Stimulated activated CD4-positive, alpha-beta T cell treated with anti-CD3 and anti-CD28 coated beads, Interleukin-4, amount 100 ng/mL, for 48 hours (primary cell): ENCODE measurements around the gene SMG6.
"Not testable (repeated sequence)": the region's sequence is repeated elsewhere in the genome, so short reads cannot be mapped to it uniquely, and the experiment has no call there.

ENCODE experiments used
- DNase-seq, 2 donors: peaks; one replicate each; pipeline ENCODE4 v3.0.0-alpha.2; 2020; ENCODE audit warnings: low read depth in 2 of 2

The SMG6 gene

GRCh38 chr17:2303204-2304188, at the start of gene SMG6, which contains the start of gene SRR:
Gene SMG6 (minus strand): TSS chr17:2303785. CDS start chr17:2303720, 65 bp downstream.
Gene SRR (plus strand): TSS chr17:2303950. CDS start chr17:2315561, 11,611 bp downstream.
- DNase-seq = peak; percentile 93 to 95

DNA sequence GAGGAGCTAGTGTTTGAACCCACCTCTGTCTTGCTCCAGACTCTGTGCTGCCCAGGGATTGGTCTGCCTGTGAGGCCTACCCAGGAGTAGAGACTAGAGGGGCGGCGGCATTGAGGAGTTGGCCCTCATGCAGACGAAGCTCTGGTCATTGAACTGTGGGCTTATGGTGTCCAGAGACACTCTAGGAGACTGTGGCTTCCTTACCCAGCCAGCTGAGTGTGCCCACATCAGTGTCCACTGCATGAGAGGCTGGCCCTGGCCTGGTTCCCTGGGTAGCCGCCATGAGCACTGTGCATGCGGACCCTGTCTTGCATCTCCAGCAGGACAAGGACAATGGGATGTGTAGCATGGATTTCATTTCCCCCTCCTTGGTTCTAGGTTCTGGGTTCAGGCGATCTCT, 47.7 kb upstream of the SMG6 start:
- DNase-seq = no peak

- no peak for DNase-seq
These were observed 44.5 kb upstream of the SMG6 start for GRCh38 chr17:2347805-2348685.

DNA sequence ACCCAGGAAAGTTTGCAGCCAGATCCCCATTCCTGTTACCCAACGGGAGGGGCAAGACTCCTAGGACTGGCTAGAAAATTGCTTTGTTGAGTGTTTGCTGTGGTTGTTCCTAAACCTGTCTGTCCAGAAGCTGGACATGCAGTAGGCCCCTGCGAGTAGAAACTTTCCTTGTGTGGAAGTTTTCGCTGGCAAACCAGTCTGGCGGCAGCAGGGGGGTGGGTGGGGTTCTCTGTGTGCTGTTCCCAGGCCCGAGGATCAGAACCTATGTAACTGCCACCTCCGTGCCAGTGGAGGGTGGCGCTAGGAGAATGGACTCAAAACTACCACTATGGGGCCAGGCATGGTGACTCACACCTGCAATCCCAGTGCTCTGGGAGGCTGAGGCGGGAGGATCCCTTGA, 42.9 kb upstream of the SMG6 start:
- DNase-seq = no peak

DNA sequence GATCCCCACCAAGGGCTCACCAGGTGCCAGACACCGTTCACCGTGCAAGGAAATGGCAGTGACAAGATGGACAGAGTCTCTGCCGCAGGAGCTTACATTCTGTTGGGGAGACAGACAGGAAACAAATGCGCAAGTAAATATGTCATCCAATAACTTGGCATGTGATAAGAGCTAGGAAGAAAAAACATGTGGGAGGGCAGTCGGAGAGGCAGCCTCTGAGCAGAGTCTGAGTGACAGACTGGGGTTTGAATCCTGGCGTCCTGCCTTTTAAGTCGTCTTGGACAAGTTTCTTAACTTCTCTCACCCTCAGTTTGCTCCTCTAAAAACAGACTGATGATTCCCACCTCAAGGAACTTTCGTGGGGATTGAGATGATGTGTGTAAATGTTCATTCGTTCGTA, 40.9 kb upstream of the SMG6 start:
- no peak for DNase-seq

DNA sequence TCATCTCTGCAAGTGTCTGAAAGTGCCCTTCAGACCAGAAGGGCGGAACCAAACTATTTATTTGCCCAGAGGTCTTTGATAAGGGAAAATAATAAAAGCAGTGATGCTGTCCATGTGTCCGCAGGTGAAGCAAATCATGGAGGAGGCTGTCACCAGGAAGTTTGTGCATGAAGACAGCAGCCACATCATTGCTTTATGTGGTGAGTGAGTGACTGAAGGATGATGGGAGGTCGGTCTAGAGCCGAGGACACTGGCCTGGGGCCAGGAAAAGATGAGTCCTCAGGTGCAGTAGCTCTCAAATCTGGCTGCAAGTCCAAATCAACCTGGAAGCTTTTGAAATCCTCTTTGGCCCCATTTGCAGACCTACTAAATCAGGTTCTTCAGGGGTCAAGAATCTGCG, 39.8 kb upstream of the SMG6 start:
- peak; percentile 15 to 34 for DNase-seq

- no peak for DNase-seq
These were observed 34.7 kb upstream of the SMG6 start for GRCh38 chr17:2338315-2338657.

DNA sequence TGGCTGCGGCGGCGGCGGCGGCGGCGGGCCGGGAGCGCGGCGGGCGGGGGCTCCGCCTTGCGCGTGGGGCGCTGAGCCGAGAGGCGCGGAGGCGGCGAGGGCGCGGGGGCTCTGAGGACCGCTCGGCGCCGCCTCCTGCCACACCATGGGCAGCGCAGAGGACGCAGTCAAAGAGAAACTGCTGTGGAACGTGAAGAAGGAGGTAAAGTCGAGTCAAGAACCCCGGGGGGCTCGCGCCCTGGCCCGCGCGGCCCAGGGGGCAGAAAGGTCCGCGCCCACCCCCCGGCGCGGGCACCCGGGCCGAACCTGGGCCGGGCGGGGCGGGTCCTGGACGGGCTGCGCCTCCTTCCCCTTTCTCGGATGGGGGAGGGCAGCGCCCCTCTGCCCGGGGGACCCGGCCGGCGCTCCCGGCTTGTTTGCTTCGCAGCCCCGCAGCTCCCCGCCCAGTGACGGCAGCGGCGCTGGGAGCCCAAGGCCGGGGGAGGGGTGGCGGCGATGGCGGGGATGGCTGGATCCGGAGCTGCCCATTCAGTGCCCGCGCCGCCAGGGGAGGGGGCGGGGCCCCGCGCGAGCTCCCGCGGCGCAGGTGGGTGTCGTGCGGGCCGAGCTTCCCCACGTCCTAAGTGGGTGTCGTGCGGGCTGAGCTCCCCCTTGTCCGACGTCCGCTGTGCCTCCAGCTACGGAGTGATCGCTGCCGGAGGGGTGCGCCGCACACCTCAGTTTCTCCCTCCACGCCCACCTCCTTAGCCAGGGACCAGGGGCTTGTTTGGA, 34.1 kb upstream of the SMG6 start:
- peak; percentile 37 to 52 for DNase-seq

DNA sequence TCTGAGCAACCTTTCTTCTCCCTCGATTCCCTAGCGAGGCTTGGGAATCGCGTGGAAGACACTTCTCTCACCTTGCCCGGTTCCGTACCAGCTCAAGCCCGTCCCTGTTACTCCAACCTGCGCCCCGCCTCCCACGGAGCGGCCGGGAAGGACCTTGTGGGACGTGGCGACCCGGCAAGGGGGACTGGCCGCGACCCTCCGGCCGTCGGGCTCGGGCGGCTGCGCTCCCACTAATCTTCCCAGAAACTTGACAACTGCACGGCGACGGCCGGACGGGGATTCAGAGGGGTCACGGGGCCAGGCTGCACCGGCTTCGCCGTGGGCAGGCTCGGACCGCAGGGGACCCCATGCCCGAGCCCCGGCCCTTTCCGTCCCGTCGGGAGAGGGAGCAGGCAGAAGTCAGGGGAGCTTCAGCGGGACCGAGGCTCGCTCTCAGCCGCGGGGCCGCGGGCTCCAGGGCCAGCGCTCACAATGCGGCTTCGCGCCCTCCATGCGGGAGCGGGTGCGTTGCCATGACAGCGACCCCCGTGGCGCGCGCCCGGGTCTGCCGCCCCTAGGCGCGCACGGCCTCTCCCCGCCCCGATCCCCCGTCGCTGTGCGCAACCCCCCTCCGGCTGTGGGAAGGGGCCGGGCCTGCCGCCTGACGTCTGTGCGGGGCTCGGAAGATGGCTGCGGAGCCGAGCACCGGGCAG, 33.4 kb upstream of the SMG6 start, which contains the start of gene SGSM2:
Gene SGSM2, plus strand, starts transcription at position 650 of the 692 bp plus-strand sequence. CDS start 188 bp downstream, outside the sequence.
- DNase-seq = peak; percentile 47 to 49

- DNase-seq = peak; percentile 82 to 90
These were observed 32.7 kb upstream of the SMG6 start, which contains the start of gene TSR1 for GRCh38 chr17:2336215-2336851. Gene TSR1 (minus strand): TSS chr17:2336457. CDS start chr17:2336427, 30 bp downstream.

GRCh38 chr17:2335726-2336214, 32.2 kb upstream of the SMG6 start:
- DNase-seq = no peak

GRCh38 chr17:2331303-2331702, 27.7 kb upstream of the SMG6 start:
- DNase-seq = no peak

DNA sequence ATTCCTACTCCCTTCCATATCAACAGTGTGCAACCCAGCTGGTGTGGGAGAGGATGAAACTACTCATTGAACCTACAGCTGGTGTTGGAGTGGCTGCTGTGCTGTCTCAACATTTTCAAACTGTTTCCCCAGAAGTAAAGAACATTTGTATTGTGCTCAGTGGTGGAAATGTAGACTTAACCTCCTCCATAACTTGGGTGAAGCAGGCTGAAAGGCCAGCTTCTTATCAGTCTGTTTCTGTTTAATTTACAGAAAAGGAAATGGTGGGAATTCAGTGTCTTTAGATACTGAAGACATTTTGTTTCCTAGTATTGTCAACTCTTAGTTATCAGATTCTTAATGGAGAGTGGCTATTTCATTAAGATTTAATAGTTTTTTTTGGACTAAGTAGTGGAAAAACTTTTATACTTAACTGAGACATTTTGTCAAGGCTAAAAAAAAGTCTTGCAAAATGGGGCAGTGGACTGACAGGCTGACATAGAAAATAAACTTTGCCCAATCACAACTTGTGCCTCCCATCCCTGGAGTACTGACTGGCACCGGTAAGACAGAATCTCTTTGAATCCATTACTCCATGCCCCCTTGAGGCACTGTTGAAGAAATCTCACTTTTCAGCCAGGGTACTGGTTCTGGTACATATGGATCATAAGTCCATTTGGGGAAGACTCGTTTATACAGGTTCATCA, 20.2 kb upstream of the SMG6 start:
- no peak for DNase-seq

GRCh38 chr17:2321399-2321798, 17.8 kb upstream of the SMG6 start:
- no peak for DNase-seq

GRCh38 chr17:2319051-2319450, 15.5 kb upstream of the SMG6 start:
- DNase-seq = no peak

GRCh38 chr17:2317796-2318195, 14.2 kb upstream of the SMG6 start:
- no peak for DNase-seq

GRCh38 chr17:2316916-2317205, 13.3 kb upstream of the SMG6 start:
- not testable (repeated sequence) for DNase-seq

DNA sequence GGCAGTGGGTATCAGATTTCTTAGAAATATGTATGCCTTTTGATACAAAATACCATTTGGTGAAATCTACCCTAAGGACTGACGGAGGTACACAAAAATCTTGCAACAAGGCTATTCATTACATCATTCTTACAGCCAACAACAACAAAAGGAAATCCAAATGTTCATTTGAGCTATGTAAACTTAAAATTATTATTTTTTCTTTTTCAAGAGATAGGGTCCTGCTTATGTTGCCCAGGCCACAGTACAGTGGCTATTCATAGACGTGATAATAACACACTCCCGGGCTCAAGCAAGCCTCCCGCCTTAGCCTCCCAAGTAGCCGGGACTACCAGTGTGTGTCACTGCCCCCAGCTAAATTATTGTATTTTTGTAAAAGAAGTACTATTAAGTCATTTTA, 9.2 kb upstream of the SMG6 start:
- DNase-seq = no peak

- no peak for DNase-seq
These were observed 6.0 kb upstream of the SMG6 start for GRCh38 chr17:2309338-2310154.
